ENCODE measurements around the gene PRSS38. TPM values are rescaled to one million over a fixed set of nuclear protein-coding genes. Genes with fewer than 3 reads are reported as not detected.

Gene PRSS38
- total and polyA plus RNA-seq, 2 experiments from 2014 or later, result not detected

DNA sequence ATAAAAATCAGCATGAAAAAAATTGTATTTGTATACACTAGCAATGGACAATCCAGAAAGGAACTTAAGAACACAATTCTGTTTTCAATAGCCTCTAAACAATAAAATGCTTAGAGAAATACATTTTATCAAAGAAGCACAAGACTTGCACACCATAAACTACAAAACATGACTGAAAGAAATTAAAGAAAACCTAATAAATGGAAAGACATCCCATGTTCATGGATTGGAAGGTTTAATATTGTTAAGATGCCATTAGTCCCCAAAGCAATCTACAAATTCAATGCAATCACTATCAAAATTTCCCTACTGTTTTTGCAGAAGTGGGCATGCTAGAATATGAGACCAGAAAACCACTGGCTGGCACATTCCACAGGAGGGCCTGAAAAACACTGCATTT, 49.4 kb downstream of the PRSS38 start:
- Histone ChIP-seq H3F3A (replicated peaks; ENCODE audit: low read depth) (no peaks in the 10 kb centered on the region), H3K9me2 (ENCODE audit: insufficient read depth) (no peaks in the 10 kb centered on the region), H3K27me3 (ENCODE audit: insufficient read depth) (no peaks in the 10 kb centered on the region), H3K4me3 (no peak overlapping the region), H2AFZ (no peak overlapping the region), H4K20me1 (replicated peaks; ENCODE audit: insufficient read depth) (no peaks in the 10 kb centered on the region), H3K79me2 (replicated peaks; ENCODE audit: insufficient read depth) (no peaks in the 10 kb centered on the region), H3K4me2 (no peak overlapping the region), H3K36me3 (ENCODE audit: insufficient read depth) (no peaks in the 10 kb centered on the region), H3K27ac (ENCODE audit: low read depth) (no peak overlapping the region), H3K4me1 (ENCODE audit: insufficient read depth) (no peaks in the 10 kb centered on the region)
- Mint-ChIP-seq H3K9me3 (peaks cover 7% of the 10 kb centered on the region; the same call in 2 of the 3 replicates), H3K4me3 (no peak overlapping the region), H3K27ac (no peak overlapping the region), H3K36me3 (ENCODE audit: low read depth) (no peaks in the 10 kb centered on the region), H3K27me3 (ENCODE audit: insufficient read depth, low read depth, poor library complexity) (peaks cover 6% of the 10 kb centered on the region), H3K4me1 (no peaks in the 10 kb centered on the region; the same call in 2 of the 3 replicates)
- DNase-seq (ENCODE audit: low spot score), result no peak
- TF ChIP-seq ZNF331 (CRISPR knock-in tag; IDR thresholded peaks at IDR 0.05; ENCODE audit: low read depth), result no peak
- TF ChIP-seq EZH2 (IDR thresholded peaks at IDR 0.05; ENCODE audit: low read depth, unreplicated experiment), result no peak
- no peak for TF ChIP-seq JUNB (IDR thresholded peaks at IDR 0.05; ENCODE audit: unreplicated experiment)
- no peak for TF ChIP-seq CREB1 (CRISPR knock-in tag; IDR thresholded peaks at IDR 0.05; ENCODE audit: low read depth)
- no peak for TF ChIP-seq ZNF462 (CRISPR knock-in tag; IDR thresholded peaks at IDR 0.05)
- TF ChIP-seq ZNF114 (CRISPR knock-in tag; IDR thresholded peaks at IDR 0.05), result no peak
- no peak for TF ChIP-seq CTCF (conservative IDR thresholded peaks at IDR 0.05; ENCODE audit: low read depth in 2 of 2)
- TF ChIP-seq ETS1 (IDR thresholded peaks at IDR 0.05), result no peak
- no peak for TF ChIP-seq STAT1 (IDR thresholded peaks at IDR 0.05; ENCODE audit: unreplicated experiment)
- TF ChIP-seq NANOG (IDR thresholded peaks at IDR 0.05; ENCODE audit: borderline replicate concordance), result no peak
- TF ChIP-seq, protein P1, sequence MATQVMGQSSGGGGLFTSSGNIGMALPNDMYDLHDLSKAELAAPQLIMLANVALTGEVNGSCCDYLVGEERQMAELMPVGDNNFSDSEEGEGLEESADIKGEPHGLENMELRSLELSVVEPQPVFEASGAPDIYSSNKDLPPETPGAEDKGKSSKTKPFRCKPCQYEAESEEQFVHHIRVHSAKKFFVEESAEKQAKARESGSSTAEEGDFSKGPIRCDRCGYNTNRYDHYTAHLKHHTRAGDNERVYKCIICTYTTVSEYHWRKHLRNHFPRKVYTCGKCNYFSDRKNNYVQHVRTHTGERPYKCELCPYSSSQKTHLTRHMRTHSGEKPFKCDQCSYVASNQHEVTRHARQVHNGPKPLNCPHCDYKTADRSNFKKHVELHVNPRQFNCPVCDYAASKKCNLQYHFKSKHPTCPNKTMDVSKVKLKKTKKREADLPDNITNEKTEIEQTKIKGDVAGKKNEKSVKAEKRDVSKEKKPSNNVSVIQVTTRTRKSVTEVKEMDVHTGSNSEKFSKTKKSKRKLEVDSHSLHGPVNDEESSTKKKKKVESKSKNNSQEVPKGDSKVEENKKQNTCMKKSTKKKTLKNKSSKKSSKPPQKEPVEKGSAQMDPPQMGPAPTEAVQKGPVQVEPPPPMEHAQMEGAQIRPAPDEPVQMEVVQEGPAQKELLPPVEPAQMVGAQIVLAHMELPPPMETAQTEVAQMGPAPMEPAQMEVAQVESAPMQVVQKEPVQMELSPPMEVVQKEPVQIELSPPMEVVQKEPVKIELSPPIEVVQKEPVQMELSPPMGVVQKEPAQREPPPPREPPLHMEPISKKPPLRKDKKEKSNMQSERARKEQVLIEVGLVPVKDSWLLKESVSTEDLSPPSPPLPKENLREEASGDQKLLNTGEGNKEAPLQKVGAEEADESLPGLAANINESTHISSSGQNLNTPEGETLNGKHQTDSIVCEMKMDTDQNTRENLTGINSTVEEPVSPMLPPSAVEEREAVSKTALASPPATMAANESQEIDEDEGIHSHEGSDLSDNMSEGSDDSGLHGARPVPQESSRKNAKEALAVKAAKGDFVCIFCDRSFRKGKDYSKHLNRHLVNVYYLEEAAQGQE (IDR thresholded peaks at IDR 0.05; ENCODE audit: unreplicated experiment), result no peak
- TF ChIP-seq EZH2phosphoT487 (IDR thresholded peaks at IDR 0.05; ENCODE audit: unreplicated experiment), result no peak
- TF ChIP-seq POLR2AphosphoS5 (IDR thresholded peaks at IDR 0.05; ENCODE audit: low read depth), result no peak
- ATAC-seq, result no peak
